Measurements from ENCODE around the gene TCF7L1. TPM values are rescaled to one million over a fixed set of nuclear protein-coding genes. Genes with fewer than 3 reads are reported as not detected.

The TCF7L1 gene
- polyA plus RNA-seq, 3 donors: 0.05 to 0.09 TPM; not detected in 1

GRCh38 chr2:85164145-85164569, 31.0 kb downstream of the TCF7L1 start:
- peaks cover 9% of the 10 kb centered on the region for H3K4me1 Mint-ChIP-seq
- H3K27me3 ChIP-seq (ENCODE audit: control insufficient read depth in 2 of 2, insufficient read depth in 2 of 2, low read length in 2 of 2): no peaks in the 10 kb centered on the region
- peaks cover 0 to 4% (median 1%) of the 10 kb centered on the region in 3 donors for H3K27me3 Mint-ChIP-seq (ENCODE audit: low read depth in 3 of 3)
- H3K27ac Mint-ChIP-seq: no peak overlapping the region
- no peak overlapping the region for H3K4me2 ChIP-seq (replicated peaks; ENCODE audit: extremely low read depth, low read length, poor library complexity, severe bottlenecking)
- no peak overlapping the region for H3K9ac ChIP-seq (ENCODE audit: insufficient read depth, low read length, poor library complexity, severe bottlenecking)
- H4K20me1 ChIP-seq (ENCODE audit: insufficient read depth, low read length): no peaks in the 10 kb centered on the region
- no peak for DNase-seq
- no peak for TF ChIP-seq CTCF (IDR thresholded peaks at IDR 0.05)
- H3K79me2 ChIP-seq (ENCODE audit: insufficient read depth, low read length): no peaks in the 10 kb centered on the region
- H3K4me3 Mint-ChIP-seq: no peak overlapping the region
- no peak overlapping the region for H3K4me3 ChIP-seq (replicated peaks in 1 of 3; ENCODE audit: low read depth in 2 of 3, low read length in 3 of 3)
- intact Hi-C loops (cut with micrococcal nuclease): no loop called here
- no peak overlapping the region for H2AFZ ChIP-seq (ENCODE audit: insufficient read depth, low read depth, low read length, poor library complexity, severe bottlenecking)
- H3K4me1 ChIP-seq (ENCODE audit: control insufficient read depth in 1 of 2, insufficient read depth in 2 of 2, low read length in 2 of 2): peaks cover 0 to 6% of the 10 kb centered on the region in 2 donors
- no peak overlapping the region for H3K27ac ChIP-seq (ENCODE audit: low read depth in 1 of 2, low read length in 2 of 2)
- H3K36me3 Mint-ChIP-seq: no peaks in the 10 kb centered on the region
- no peaks in the 10 kb centered on the region for H3K9me3 Mint-ChIP-seq
- 100% methylated on average over 5 of the region's 8 CpGs for WGBS (ENCODE audit: insufficient coverage)
- no peaks in the 10 kb centered on the region for H3K9me3 ChIP-seq (replicated peaks in 1 of 2; ENCODE audit: control insufficient read depth in 1 of 2, insufficient read depth in 1 of 2, low read length in 2 of 2)
- H3K36me3 ChIP-seq (replicated peaks in 1 of 2; ENCODE audit: control insufficient read depth in 1 of 2, insufficient read depth in 2 of 2, low read length in 2 of 2): no peaks in the 10 kb centered on the region

GRCh38 chr2:85165088-85165690, 32.0 kb downstream of the TCF7L1 start:
- H3K27me3 Mint-ChIP-seq (ENCODE audit: low read depth in 3 of 3): peaks cover 0 to 4% (median 1%) of the 10 kb centered on the region in 3 donors
- intact Hi-C loops (cut with micrococcal nuclease): no loop called here
- peaks cover 0 to 6% of the 10 kb centered on the region in 2 donors for H3K4me1 ChIP-seq (ENCODE audit: control insufficient read depth in 1 of 2, insufficient read depth in 2 of 2, low read length in 2 of 2)
- no peaks in the 10 kb centered on the region for H4K20me1 ChIP-seq (ENCODE audit: insufficient read depth, low read length)
- no peak overlapping the region for H3K4me2 ChIP-seq (replicated peaks; ENCODE audit: extremely low read depth, low read length, poor library complexity, severe bottlenecking)
- no peak overlapping the region for H3K27ac ChIP-seq (ENCODE audit: low read depth in 1 of 2, low read length in 2 of 2)
- H3K27ac Mint-ChIP-seq: peak overlapping the region in 1 of 7 donors; percentile 80
- no peaks in the 10 kb centered on the region for H3K79me2 ChIP-seq (ENCODE audit: insufficient read depth, low read length)
- H3K9me3 Mint-ChIP-seq: no peaks in the 10 kb centered on the region
- H3K4me3 Mint-ChIP-seq: no peak overlapping the region
- WGBS (ENCODE audit: insufficient coverage): 98% methylated on average over 5 of the region's 9 CpGs
- H3K9me3 ChIP-seq (replicated peaks in 1 of 2; ENCODE audit: control insufficient read depth in 1 of 2, insufficient read depth in 1 of 2, low read length in 2 of 2): no peaks in the 10 kb centered on the region
- H3K4me1 Mint-ChIP-seq: peaks cover 14% of the 10 kb centered on the region
- no peak overlapping the region for H3K4me3 ChIP-seq (replicated peaks in 1 of 3; ENCODE audit: low read depth in 2 of 3, low read length in 3 of 3)
- no peak for DNase-seq
- no peak overlapping the region for H3K9ac ChIP-seq (ENCODE audit: insufficient read depth, low read length, poor library complexity, severe bottlenecking)
- no peak overlapping the region for H2AFZ ChIP-seq (ENCODE audit: insufficient read depth, low read depth, low read length, poor library complexity, severe bottlenecking)
- TF ChIP-seq CTCF (IDR thresholded peaks at IDR 0.05): no peak
- no peaks in the 10 kb centered on the region for H3K36me3 Mint-ChIP-seq
- no peaks in the 10 kb centered on the region for H3K36me3 ChIP-seq (replicated peaks in 1 of 2; ENCODE audit: control insufficient read depth in 1 of 2, insufficient read depth in 2 of 2, low read length in 2 of 2)
- no peaks in the 10 kb centered on the region for H3K27me3 ChIP-seq (ENCODE audit: control insufficient read depth in 2 of 2, insufficient read depth in 2 of 2, low read length in 2 of 2)

Measured in CD14-positive monocyte (primary cell).